K562 (cell line): ENCODE data around the gene LAPTM4A. TPM values are rescaled to one million over a fixed set of nuclear protein-coding genes. Genes with fewer than 3 reads are reported as not detected.

Experiments used
- AFF1 ChIP-seq, 2 experiments: fragments of 450-650 bp; IDR thresholded peaks; 2 replicates each; pipeline ENCODE4 v1.6.1; 2018; ENCODE audit warnings: mild to moderate bottlenecking in 2 of 2, low read depth in 1 of 2; ENCODE audit not compliant: partially characterized antibody in 2 of 2
- CBFA2T2 ChIP-seq: fragments of 450-650 bp; conservative IDR thresholded peaks from 2 replicates; pipeline ENCODE4 v1.6.1; 2017; ENCODE audit warnings: mild to moderate bottlenecking
- CHD2 ChIP-seq: IDR thresholded peaks from 2 replicates; pipeline ENCODE4 v1.6.1; 2011; ENCODE audit warnings: low read depth, low read length
- DMBX1 ChIP-seq: fragments of 250-450 bp; sonication (Bioruptor Pico); IDR thresholded peaks from 2 replicates; pipeline ENCODE4 v1.8.0; 2022; ENCODE audit warnings: inconsistent platforms, mild to moderate bottlenecking, moderate library complexity, borderline replicate concordance
- E2F6 ChIP-seq, 2 experiments: IDR thresholded peaks; 2 replicates each; pipeline ENCODE4 v1.6.1; 2011; ENCODE audit warnings: borderline replicate concordance in 1 of 2, control low read depth in 1 of 2, low read depth in 1 of 2, low read length in 1 of 2, mild to moderate bottlenecking in 1 of 2, mixed read lengths in 1 of 2, moderate library complexity in 1 of 2; ENCODE audit not compliant: insufficient read depth in 1 of 2, insufficient read length in 1 of 2, poor library complexity in 1 of 2, severe bottlenecking in 1 of 2; ENCODE audit errors: extremely low read depth in 1 of 2
- FOSL1 ChIP-seq: fragments of 200-800 bp; sonication (Bioruptor generic); conservative IDR thresholded peaks from 2 replicates; pipeline ENCODE4 v1.6.1; 2016; ENCODE audit warnings: missing genetic modification characterization, missing compliant biosample characterization
- JUN ChIP-seq, 2 experiments: sonication (generic) in 1 of 2; formaldehyde crosslinking in 1 of 2; IDR thresholded peaks; 2 replicates each; pipeline versions ENCODE4 v1.6.1 to v1.8.0; 2012 to 2022; ENCODE audit warnings: borderline replicate concordance in 2 of 2, mild to moderate bottlenecking in 2 of 2, improper control_type of control experiment in 1 of 2, low read depth in 1 of 2, low read length in 1 of 2, missing genetic modification reagents in 1 of 2
- L3MBTL2 ChIP-seq: fragments of 450-650 bp; IDR thresholded peaks from 2 replicates; pipeline ENCODE4 v1.6.1; 2016; ENCODE audit warnings: mild to moderate bottlenecking, moderate library complexity
- LEF1 ChIP-seq: fragments of 450-650 bp; IDR thresholded peaks from 2 replicates; pipeline ENCODE4 v1.6.1; 2016; ENCODE audit warnings: mild to moderate bottlenecking
- MTA2 ChIP-seq: fragments of 450-650 bp; IDR thresholded peaks from 2 replicates; pipeline ENCODE4 v1.6.1; 2016; ENCODE audit warnings: low read depth
- NFRKB ChIP-seq: fragments of 450-650 bp; IDR thresholded peaks from 2 replicates; pipeline ENCODE4 v1.6.1; 2016; ENCODE audit warnings: low read depth
- NR2C2 ChIP-seq, 2 experiments: fragments of 200-800 bp in 1 of 2; sonication (Bioruptor generic) in 1 of 2; sonication (generic) in 1 of 2; formaldehyde crosslinking in 1 of 2; IDR thresholded peaks; 2 replicates each; pipeline versions ENCODE4 v1.6.1 to v1.8.0; 2016 to 2022; ENCODE audit warnings: mild to moderate bottlenecking in 1 of 2, missing compliant biosample characterization in 1 of 2, missing genetic modification characterization in 1 of 2, missing genetic modification reagents in 1 of 2
- POLR2G ChIP-seq: fragments of 200-400 bp; formaldehyde crosslinking; IDR thresholded peaks from 2 replicates; pipeline ENCODE4 v1.6.1; 2017; ENCODE audit warnings: low read depth, mild to moderate bottlenecking, antibody characterized with exemption, low read length, moderate library complexity
- SMARCC2 ChIP-seq: fragments of 450-650 bp; IDR thresholded peaks from 2 replicates; pipeline ENCODE4 v1.6.1; 2017; ENCODE audit warnings: antibody characterized with exemption, moderate library complexity, mild to moderate bottlenecking, low read depth
- TAL1 ChIP-seq: fragments of 450-650 bp; IDR thresholded peaks from 2 replicates; pipeline ENCODE4 v1.6.1; 2016; ENCODE audit warnings: mild to moderate bottlenecking
- TCF3 ChIP-seq: sonication (generic); formaldehyde crosslinking; IDR thresholded peaks from 2 replicates; pipeline ENCODE4 v1.4.0; 2020; ENCODE audit warnings: mild to moderate bottlenecking, missing genetic modification reagents
- TFAM ChIP-seq: fragments of 250-450 bp; sonication (Bioruptor Pico); conservative IDR thresholded peaks from 2 replicates; pipeline ENCODE4 v1.5.0; 2021; ENCODE audit warnings: mild to moderate bottlenecking, moderate library complexity
- ZNF24 ChIP-seq: fragments of 450-650 bp; IDR thresholded peaks from 2 replicates; pipeline ENCODE4 v1.6.1; 2016
- ZNF324 ChIP-seq: fragments of 250-450 bp; sonication (Bioruptor Pico); IDR thresholded peaks from 2 replicates; pipeline ENCODE4 v1.4.0; 2020; ENCODE audit warnings: mild to moderate bottlenecking
- ZNF445 ChIP-seq: fragments of 250-450 bp; sonication (Bioruptor Pico); IDR thresholded peaks from 2 replicates; pipeline ENCODE4 v1.4.0; 2020; ENCODE audit warnings: low read depth, mild to moderate bottlenecking, moderate library complexity
- polyA plus RNA-seq, 8 experiments: library from polyadenylated mRNA; depleted of rRNA in 4 of 8; stranded (reverse) in 5 of 8; unstranded in 3 of 8; fragments of >200 nt; fragmentation: Nextera tagmentation in 2 of 8; fragmentation: Illumina TruSeq in 1 of 8; extraction: Ambion mirVana in 2 of 8; extraction: Trizol in 1 of 8; gene quantifications; 2 replicates each; pipeline versions ENCODE4 v1.2.1 to v1.2.3, GENCODE V29; 2011 to 2014; ENCODE audit warnings: inconsistent platforms in 1 of 8, missing spikeins in 1 of 8
- total RNA-seq, 7 experiments: library from RNA; depleted of rRNA in 6 of 7; stranded (reverse); fragments of >200 nt in 6 of 7; fragmentation: Illumina TruSeq in 2 of 7; extraction: Trizol in 2 of 7; gene quantifications; 2 replicates each; pipeline versions ENCODE4 v1.2.1 to v1.2.3, GENCODE V29; 2011 to 2021; ENCODE audit warnings: low replicate concordance in 1 of 7

Gene LAPTM4A
- total and polyA plus RNA-seq, 9 of the 15 experiments (the other 6 are each of a cell fraction or from before 2014, with no cell fraction given): 13.4 to 157 (median 50.1) TPM

- TF ChIP-seq POLR2G: 0 out of 2 replicates have a peak, but pooled peaks have one; percentile 32
- 0 out of 2 replicates have a peak, but pooled peaks have one; percentile 11 for TF ChIP-seq NFRKB
- TF ChIP-seq CHD2: no peak
- TF ChIP-seq MTA2: peak; percentile 46; the same call in 1 of the 2 replicates
- peak; percentile 64; the same call in 1 of the 2 replicates for TF ChIP-seq LEF1
- TF ChIP-seq AFF1 (IDR thresholded peaks at IDR 0.05; ENCODE audit: low read depth in 1 of 2, partially characterized antibody in 2 of 2): no peak
- peak; percentile 30 for TF ChIP-seq CBFA2T2
- no peak for TF ChIP-seq TFAM
- 0 out of 2 replicates have a peak, but pooled peaks have one; percentile 11 for TF ChIP-seq JUN (IDR thresholded peaks at IDR 0.05; ENCODE audit: borderline replicate concordance, low read depth, low read length)
- no peak for TF ChIP-seq JUN (CRISPR knock-in tag; IDR thresholded peaks at IDR 0.05; ENCODE audit: borderline replicate concordance)
- 0 out of 2 replicates have a peak, but pooled peaks have one; percentile 6 for TF ChIP-seq ZNF24
- peak; percentile 16; the same call in 1 of the 2 replicates for TF ChIP-seq SMARCC2
- TF ChIP-seq DMBX1 (CRISPR knock-in tag): 0 out of 2 replicates have a peak, but pooled peaks have one; percentile 21
- peak; percentile 83 for TF ChIP-seq TCF3 (CRISPR knock-in tag)
- peak; percentile 76 for TF ChIP-seq TAL1
- no peak for TF ChIP-seq NR2C2 (CRISPR knock-in tag; IDR thresholded peaks at IDR 0.05)
- TF ChIP-seq NR2C2 (tag; IDR thresholded peaks at IDR 0.05): no peak
- TF ChIP-seq FOSL1: peak; percentile 32
- no peak for TF ChIP-seq ZNF324 (CRISPR knock-in tag)
- peak; percentile 20 to 37 for TF ChIP-seq E2F6 (IDR thresholded peaks at IDR 0.05; ENCODE audit: borderline replicate concordance in 1 of 2, extremely low read depth in 1 of 2, insufficient read depth in 1 of 2, insufficient read length in 1 of 2, low read depth in 1 of 2, low read length in 1 of 2, poor library complexity in 1 of 2, severe bottlenecking in 1 of 2)
- TF ChIP-seq ZNF445 (CRISPR knock-in tag): no peak
- TF ChIP-seq L3MBTL2: peak; percentile 91
Observed at GRCh38 chr2:20091305-20091991, 40.0 kb upstream of the LAPTM4A start (continued).
